Stimulated activated CD4-positive, alpha-beta T cell treated with anti-CD3 and anti-CD28 coated beads, Interleukin-1b, Interleukin-23, amount 100 ng/mL, for 24 hours (primary cell): Measurements from ENCODE around the gene SEMA5B.

Experiments
- DNase-seq, 4 experiments: peaks; one replicate each; pipeline ENCODE4 v3.0.0-alpha.2; 2020; ENCODE audit warnings: low read depth in 4 of 4, low spot score in 1 of 4

SEMA5B gene

GRCh38 chr3:122908251-122908650, 119.3 kb downstream of the SEMA5B start:
- DNase-seq, result no peak

DNA sequence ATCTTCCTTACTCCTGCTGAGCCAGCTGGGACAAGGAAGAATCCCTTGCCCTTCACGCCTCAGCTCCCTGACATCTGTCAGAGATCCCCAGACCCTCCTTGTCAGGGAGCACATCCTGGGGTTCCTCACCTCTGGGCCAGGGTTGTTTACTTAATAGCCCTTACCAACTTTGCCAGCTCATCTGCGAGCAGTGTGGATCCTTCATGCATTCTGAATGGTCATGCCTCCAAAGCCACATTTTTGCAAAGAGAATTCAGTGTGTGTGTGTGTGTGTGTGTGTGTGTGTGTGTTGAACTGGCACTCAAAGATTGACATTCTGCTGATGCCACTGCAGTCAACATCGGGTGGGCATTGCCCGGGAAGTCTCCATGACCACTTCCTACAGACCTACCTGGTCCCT, 120.1 kb downstream of the SEMA5B start:
- no peak for DNase-seq

DNA sequence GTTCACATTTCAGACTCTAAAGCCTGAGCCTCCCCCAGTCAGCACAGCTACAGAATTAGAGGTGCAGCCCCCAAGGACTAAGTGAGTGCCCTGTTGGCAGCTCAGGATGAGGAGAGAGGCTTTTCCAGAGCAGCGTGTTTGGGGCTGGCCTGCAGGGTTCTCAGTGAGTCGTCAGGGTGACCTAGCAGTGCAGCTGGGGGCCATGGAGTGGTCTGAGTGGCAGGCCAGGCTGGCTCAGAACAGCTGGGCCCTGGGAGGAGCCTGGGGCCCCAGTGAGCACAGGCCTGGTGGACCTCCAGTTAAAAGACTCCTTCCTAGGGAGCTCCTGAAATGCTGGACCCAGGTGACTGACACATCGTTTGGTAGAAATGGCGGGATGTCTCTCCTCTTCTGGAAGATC, 124.4 kb downstream of the SEMA5B start:
- DNase-seq, result no peak

DNA sequence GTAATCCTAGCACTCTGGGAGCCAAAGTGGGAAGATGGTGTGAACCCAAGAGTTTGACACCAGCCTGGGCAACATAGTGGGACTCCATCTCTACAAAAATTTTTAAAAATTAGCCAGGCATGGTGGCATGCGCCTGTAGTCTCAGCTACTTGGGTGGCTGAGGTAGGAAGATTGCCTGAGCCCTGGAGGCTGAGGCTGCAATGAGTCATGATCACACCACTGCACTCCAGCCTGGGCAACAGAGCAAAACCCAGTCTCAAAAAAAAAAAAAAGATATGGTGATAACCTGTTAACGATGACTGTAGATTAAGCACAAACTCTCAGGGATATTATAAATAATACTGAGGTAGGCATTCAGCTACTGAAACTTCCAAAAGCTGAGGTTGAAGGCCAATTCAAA, 125.2 kb downstream of the SEMA5B start:
- DNase-seq, result no peak

DNA sequence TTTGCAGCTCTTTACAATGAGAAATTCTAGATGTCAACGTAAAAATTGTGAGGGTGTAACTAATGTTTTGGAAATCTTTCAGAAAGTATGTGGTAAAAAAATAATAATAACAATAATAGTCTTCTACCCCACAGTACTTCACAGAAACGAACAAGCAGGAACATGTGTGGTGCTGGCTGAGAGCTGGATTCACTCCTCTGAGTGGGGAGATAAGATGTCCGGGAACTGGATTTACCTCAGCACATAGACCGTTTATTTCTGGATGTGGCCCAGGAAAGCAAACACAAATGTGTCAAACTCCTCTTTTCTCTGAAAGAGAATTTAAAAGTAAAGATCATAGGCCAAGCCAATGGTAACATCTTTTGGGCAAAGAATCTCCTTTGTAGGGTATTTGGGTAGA, 129.3 kb downstream of the SEMA5B start:
- no peak for DNase-seq

GRCh38 chr3:122893754-122894668, 133.6 kb downstream of the SEMA5B start:
- no peak for DNase-seq

- no peak for DNase-seq
These were observed 134.3 kb downstream of the SEMA5B start for GRCh38 chr3:122893282-122893681.

DNA sequence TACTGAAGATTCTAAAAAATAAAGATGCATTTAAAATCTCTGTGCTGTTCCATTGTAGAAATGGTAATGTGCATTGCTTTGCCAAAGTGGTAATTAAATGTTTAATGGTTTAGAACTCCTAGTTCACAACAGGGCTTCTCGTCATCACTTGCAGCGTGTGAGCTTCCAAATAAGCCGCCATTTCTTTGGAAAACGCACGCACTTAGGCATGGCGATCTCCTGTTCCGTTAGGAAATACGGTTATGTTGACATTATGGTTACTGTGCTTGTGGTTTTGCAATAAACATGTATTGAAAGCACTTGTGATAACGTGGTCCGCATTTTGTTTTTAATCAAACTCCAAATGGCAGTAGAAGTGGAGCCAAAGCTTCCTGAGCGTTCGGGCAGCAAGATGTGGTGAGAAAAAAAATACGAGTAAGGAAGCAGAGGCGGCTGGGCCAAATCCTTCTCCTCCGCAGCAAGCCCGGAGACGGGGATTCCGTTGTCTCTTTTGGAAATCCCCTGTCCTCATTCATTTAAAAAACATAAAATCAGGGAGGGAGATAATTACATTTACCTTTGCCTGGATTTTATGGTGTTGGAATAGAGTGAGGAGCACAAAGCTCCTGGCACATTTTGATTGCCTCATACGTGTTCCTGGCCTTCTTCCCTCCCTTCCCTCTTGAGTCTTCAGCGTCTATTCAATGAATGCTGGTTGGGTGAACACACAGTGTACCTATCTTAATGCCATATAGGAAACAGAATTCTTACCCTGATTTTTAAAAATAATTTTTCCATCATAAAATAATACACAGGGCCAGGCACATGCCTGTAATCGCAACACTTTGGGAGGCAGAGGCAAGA, 135.2 kb downstream of the SEMA5B start:
- DNase-seq, result no peak

DNA sequence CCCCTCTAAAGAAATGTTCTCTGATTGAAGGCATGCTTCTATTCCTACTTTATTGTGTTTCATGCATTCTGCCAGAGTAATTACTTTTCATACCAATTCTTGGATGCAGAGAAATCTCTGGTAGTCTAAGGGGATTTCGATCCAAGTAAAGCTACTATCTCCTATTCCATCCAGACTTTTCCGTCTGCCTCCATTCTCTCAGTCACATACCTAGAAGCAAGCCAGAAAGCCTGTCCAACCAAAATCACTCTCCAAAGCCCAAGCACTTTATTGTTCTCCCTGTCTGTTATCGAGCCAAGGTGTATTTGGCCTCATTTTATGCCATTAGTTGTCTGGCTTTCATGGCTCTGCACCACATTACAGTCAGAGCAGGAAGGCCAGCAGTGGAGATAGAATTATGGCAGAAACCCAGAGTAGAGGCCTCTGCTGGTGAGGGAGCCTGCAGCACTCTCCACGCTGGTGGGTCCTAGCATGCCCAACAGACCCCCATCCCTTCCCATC, 136.8 kb downstream of the SEMA5B start:
- DNase-seq, result no peak

GRCh38 chr3:122890077-122890719, 137.4 kb downstream of the SEMA5B start:
- no peak for DNase-seq

GRCh38 chr3:122886946-122887345, 140.6 kb downstream of the SEMA5B start:
- no peak for DNase-seq

DNA sequence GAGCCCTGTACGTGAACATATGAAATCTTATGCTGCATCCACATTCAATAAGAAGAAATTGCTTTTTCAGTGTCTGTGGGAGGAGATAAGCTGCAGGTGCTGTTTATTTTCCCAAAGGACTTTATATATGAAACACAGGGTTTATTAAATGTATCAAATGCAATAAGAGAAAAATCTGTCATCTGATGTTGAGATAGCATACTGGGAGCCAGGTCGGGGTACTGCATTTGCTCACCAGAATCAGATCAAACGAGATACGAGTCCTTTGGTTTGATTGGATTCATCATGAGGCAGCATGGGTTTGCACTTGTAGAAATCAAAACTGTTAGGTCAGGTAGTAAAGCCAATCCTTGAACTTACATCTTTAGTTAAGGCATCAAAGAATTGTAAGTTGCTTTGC, 141.3 kb downstream of the SEMA5B start:
- DNase-seq, result no peak

- DNase-seq, result no peak
These were observed 145.1 kb downstream of the SEMA5B start for GRCh38 chr3:122882361-122882947.

- no peak for DNase-seq
These were observed 146.9 kb downstream of the SEMA5B start for GRCh38 chr3:122880624-122881023.

GRCh38 chr3:122880173-122880572, 147.4 kb downstream of the SEMA5B start:
- no peak for DNase-seq

- no peak for DNase-seq
These were observed 151.9 kb downstream of the SEMA5B start for GRCh38 chr3:122875547-122876127.

DNA sequence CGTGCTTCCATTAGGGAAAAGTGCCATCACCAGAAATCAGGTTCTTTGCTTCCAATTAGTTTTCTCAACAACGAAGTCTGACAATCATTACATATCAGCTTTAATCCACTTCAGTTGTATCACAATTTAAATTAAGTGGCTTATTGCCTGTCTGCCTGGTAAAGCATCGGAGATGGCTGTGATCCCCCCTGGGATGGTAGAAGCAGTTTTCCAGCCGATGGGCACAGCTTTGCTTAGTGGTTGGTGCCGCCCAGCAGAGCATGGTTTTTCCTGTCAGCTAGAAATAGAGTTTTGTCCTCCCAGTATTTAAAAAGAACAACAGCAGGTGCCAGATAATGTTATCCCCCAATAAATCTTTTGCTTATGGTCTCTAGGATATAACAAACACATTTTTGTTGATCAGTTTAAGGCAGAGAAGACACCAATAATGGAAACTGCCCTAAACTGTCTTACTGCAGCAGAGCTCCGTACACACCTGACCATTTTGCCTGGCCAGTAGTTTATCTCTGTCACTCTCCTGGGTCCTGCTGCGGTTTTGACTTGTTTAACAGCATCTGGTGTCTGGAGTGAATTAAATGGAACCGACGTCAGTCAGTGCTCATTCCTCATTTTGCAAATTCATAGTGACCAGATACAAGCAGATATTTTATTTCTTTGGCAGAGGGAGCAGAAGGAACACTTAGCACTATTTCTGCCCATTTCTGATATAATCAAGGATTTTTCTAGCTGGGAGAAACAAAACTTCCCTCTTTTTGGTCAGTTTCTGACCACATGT, 153.6 kb downstream of the SEMA5B start:
- no peak for DNase-seq

GRCh38 chr3:122868322-122868721, 159.2 kb downstream of the SEMA5B start:
- no peak for DNase-seq

DNA sequence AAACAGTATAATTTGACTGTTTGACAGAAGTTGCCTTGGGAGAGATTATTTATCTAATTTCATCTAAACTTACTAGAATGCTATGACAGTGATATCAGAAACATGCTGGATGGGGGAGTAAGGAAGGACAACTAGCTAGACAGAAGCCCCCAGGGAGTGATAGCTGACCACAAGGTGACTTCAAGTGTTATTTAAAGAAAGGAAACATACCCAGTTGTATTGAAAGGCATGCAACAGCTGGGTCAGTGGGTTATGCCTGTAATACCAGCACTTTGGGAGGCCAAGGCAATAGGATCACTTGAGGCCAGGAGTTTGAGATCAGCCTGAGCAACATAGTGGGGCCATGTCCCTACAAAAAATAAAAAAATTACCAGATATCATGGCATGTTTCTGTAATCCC, 163.1 kb downstream of the SEMA5B start:
- DNase-seq, result no peak

- DNase-seq, result no peak
These were observed 165.2 kb downstream of the SEMA5B start for GRCh38 chr3:122862381-122862780.
